NCI-H2196 treated with DMSO at 0.1 percent for 48 hours (cell line): ENCODE data around the gene PDZRN3.

Experiments used
- DNase-seq: peaks from one replicate; lab custom pipeline; 2025; ENCODE audit not compliant: unreplicated experiment; lab: John Stamatoyannopoulos, UW

PDZRN3 gene

GRCh38 chr3:73351423-73352071 is 273.2 kb downstream of the PDZRN3 start:
- DNase-seq: no peak

- DNase-seq: no peak
These were observed 273.7 kb downstream of the PDZRN3 start for GRCh38 chr3:73350996-73351395.

- no peak for DNase-seq
These were observed 275.1 kb downstream of the PDZRN3 start for GRCh38 chr3:73349657-73350056.

GRCh38 chr3:73342077-73342476 is 282.7 kb downstream of the PDZRN3 start:
- no peak for DNase-seq

- DNase-seq: no peak
These were observed 283.3 kb downstream of the PDZRN3 start for GRCh38 chr3:73341272-73341935.

GRCh38 chr3:73332558-73332957 is 292.2 kb downstream of the PDZRN3 start:
- no peak for DNase-seq
